GM18861 (cell line): ENCODE measurements around the gene SLC9A9.

Source experiments
- ATAC-seq: cut with Tn5 transposase; IDR thresholded peaks from one replicate; pipeline ENCODE4 v1.9.1; 2021; ENCODE audit not compliant: unreplicated experiment

SLC9A9 gene

GRCh38 chr3:143235614-143236204 lies 612.6 kb downstream of the SLC9A9 start:
- no peak for ATAC-seq

DNA sequence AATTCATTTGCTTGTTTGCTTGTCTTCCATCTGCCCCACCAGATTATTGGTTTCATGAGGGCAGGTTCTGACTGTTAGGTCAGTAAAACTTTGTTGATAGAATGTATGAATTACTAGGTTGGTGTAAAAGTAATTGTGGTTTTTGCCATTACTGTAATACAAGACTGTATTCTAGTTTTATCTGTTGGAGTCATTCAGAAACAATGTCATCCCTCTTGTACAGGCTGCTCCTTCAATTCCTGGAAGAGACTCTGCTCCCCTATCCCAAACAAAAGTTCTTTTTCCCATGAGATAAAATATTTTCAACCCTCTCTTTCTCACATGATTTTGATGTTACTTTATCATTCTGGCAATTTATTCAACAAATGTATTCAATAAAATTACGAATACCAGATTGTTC lies 613.7 kb downstream of the SLC9A9 start:
- no peak for ATAC-seq

GRCh38 chr3:143232981-143233380 lies 615.3 kb downstream of the SLC9A9 start:
- no peak for ATAC-seq

DNA sequence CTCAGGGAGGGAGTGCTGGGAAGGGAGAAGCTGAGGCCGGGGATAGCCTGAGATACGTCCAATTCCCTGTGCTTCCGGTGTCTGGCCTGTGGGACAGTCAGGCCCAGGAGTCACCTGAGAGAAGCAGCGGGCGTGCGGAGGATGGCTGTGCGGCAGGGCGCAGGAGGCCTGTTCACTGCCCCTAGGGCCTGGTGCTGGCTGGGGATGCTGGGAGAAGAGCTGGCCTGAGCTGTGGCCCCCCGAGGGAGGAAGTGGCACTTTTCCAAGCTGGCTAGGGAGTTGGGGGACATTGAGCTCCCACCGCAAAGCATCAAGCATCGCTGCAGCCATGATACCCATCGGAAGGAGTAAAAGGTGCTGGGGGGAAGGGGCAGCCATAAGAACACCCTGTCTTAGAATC lies 619.9 kb downstream of the SLC9A9 start:
- no peak for ATAC-seq

- no peak for ATAC-seq
These were observed 621.5 kb downstream of the SLC9A9 start for GRCh38 chr3:143226678-143227291.

- ATAC-seq: no peak
These were observed 623.6 kb downstream of the SLC9A9 start for GRCh38 chr3:143224716-143225115.

DNA sequence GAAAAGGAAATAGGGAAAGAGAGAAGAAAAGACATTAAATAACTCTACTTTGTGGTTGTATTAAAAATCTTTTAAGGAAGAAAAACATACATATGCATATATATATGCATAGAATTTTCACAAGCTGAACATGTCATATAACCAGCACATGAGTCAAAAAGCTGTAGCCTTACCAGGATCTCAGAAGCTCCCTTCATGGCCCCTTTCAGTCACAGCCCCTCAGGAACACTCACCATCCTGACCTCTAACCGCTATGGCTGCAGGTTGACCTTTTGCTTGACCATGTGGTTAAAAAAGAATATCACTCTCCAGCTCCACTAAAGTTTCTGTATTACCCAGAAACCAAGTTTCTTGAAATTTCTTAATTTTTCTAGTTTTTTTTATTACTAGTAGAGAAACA lies 625.3 kb downstream of the SLC9A9 start:
- no peak for ATAC-seq

DNA sequence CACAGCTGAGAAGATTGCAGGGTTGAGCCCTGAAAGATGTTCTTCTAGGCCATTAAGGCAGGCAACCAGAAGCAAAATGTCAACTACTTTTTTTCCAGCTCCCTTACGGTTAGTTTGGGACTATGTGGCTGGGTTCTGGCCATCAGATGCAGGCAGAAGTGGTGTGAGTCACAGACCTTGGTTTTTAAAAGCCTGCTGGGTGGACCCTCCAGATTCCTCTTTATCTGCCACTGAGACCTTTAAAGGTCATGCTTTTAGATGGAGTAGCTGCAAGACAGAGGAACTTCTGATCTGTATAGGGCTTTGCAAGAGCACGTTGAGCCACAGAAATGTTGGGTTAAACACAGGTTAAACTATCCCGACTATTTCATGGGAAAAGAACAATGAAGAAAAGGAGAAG lies 625.8 kb downstream of the SLC9A9 start:
- no peak for ATAC-seq

GRCh38 chr3:143221446-143221845 lies 626.8 kb downstream of the SLC9A9 start:
- ATAC-seq: no peak

DNA sequence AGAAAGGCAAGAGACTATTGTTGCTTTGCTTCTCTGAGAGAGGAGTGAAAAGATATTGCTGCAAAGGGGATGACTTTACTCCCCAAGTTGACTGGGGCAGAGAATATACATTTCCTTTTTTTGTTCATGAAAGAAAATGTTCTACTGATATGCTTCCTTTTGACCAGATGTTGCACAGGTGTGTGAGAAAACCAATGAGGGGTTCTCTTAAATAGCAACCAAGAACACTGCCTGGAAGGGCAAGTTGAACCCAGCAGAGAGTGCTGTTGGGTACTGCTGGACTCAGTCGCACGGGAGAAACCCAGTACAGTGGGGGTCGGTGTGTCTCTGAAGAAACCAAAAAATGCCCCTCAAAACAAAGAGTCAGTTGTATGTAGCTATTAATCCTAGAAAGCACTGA lies 627.5 kb downstream of the SLC9A9 start:
- no peak for ATAC-seq

DNA sequence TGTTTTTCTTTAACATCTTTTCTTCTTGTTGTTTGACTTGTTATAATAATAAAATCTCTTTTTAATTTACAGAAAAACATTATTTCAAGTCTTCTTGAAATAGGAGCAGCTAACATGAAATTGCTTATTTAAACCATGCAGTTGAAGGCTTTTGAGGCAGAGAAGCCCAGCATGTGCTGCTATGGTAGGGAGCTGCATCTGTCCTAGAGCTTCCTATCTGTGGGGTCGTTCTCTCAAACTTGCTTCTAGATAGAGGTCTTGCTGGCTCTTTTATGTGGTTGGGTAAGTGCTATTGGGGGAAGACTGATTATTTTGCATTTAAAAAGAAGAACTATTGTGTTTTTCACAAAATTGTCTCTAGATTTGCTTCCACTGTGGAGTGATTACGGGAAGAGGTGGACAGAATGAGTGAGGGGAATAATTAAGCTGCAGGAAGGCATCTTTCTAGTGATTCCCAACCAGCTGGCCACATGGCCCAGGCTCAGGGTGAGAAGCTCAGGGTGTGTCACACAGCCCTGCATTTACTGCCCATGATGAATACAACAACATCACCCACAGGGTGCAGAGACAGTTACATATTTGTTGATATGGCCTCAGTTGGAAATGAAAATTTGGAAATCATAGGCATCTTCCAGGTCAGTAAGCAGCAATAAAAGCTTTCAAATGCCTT lies 630.0 kb downstream of the SLC9A9 start:
- ATAC-seq: no peak

DNA sequence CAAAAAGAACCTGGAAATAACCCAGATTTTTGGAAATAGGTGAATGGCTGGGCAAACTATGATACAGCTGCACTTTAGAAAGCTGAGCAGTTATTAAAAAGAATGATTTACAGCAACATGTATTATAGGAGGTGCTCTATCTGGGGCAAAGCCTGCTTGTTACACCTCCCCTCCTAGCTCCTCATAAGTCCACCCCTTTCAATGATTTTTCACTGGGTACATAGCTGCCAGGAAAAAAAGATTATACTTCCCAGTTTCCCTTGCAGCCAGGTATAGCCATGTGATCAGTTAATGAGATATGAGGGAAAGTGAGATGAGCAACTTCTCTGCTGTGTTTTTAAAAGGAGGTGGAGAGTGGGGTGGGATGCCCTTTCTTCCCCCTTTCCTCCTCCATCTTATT lies 631.0 kb downstream of the SLC9A9 start:
- ATAC-seq: no peak

DNA sequence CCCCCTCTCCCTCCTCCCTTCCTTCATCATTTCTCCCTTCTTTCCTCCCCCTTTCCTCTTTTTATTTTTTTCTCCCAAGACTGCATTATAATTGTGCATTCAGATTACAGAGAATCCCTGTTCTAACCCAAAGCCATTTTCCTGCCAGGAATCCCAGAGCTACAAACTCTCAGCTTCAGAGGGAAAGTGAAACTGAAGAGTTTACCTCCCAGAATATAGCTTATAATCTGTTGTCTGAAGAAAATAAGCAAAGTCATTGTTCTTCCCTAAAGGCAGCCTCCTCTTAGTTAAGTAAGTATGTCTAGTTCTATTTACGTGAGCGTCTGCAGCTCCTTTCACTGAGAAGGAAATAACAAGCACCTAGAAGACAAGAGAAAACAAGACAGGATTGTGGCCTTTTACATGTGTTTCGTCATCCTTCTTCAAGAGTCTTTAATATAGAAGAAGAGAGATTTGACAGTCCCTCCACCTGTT lies 631.5 kb downstream of the SLC9A9 start:
- no peak for ATAC-seq
